A549 (cell line): ENCODE results near the gene RIMBP2. TPM values are rescaled to one million over a fixed set of nuclear protein-coding genes. Genes with fewer than 3 reads are reported as not detected.

ENCODE experiments used
- ATAC-seq, 2 experiments: fragments of 200-7000 bp in 1 of 2; fragments of >200 bp in 1 of 2; cut with Nextera tagmentation in 1 of 2; cut with Tn5 transposase in 1 of 2; 3 replicates each; pipeline versions ENCODE4 v1.8.0 to v1.9.1; 2018 to 2020; ENCODE audit warnings: mild to moderate bottlenecking in 1 of 2, moderate library complexity in 1 of 2
- CTCF ChIA-PET: fragments of 300-600 bp; sonication (Branson Sonifier 250); formaldehyde crosslinking; extraction: SDS; loops from one replicate; lab custom pipeline; 2021; ENCODE audit warnings: antibody characterized with exemption, inconsistent platforms; lab: Yijun Ruan, JAX
- POLR2A ChIA-PET: fragments of 350-600 bp; formaldehyde crosslinking; extraction: SDS; loops from one replicate; lab custom pipeline; 2021; ENCODE audit warnings: antibody characterized with exemption, inconsistent platforms; lab: Yijun Ruan, JAX
- DNase-seq, 2 experiments: peaks; one replicate each; pipeline versions ENCODE4 v3.0.0 to v3.0.0-alpha.2; 2011 to 2016; ENCODE audit warnings: low read depth in 1 of 2, low spot score in 1 of 2
- FAIRE-seq: peaks from 2 replicates; lab custom pipeline; 2011; peaks lifted over from hg19 to GRCh38; lab: Jason Lieb, UNC
- H3K27ac ChIP-seq, 2 experiments: fragments of >200 bp; sonication (Bioruptor Twin); formaldehyde crosslinking; 3 replicates each; pipeline ENCODE4 v1.5.1; 2016 to 2017
- H3K4me1 ChIP-seq: fragments of >200 bp; sonication (Bioruptor Twin); formaldehyde crosslinking; 3 replicates; pipeline ENCODE4 v1.6.1; 2016
- H3K4me2 ChIP-seq: fragments of >200 bp; sonication (Bioruptor Twin); formaldehyde crosslinking; 3 replicates; pipeline ENCODE4 v1.6.1; 2016
- H3K4me3 ChIP-seq: fragments of >200 bp; sonication (Bioruptor Twin); formaldehyde crosslinking; 3 replicates; pipeline ENCODE4 v1.5.1; 2016
- H3K9me3 ChIP-seq: fragments of >200 bp; sonication (Bioruptor Twin); formaldehyde crosslinking; 3 replicates; pipeline ENCODE4 v1.6.1; 2016
- CBX8 ChIP-seq: fragments of 200-600 bp; sonication (generic); IDR thresholded peaks from 2 replicates; pipeline ENCODE4 v1.6.1; 2016
- CHD2 ChIP-seq: fragments of 150-350 bp; IDR thresholded peaks from 2 replicates; pipeline ENCODE4 v1.6.1; 2014; ENCODE audit warnings: low read length; ENCODE audit not compliant: partially characterized antibody
- CHD4 ChIP-seq: fragments of 200-600 bp; sonication (generic); IDR thresholded peaks from 2 replicates; pipeline ENCODE4 v1.6.1; 2016; ENCODE audit warnings: antibody characterized with exemption, mild to moderate bottlenecking, borderline replicate concordance
- EP300 ChIP-seq, 2 experiments: fragments of >200 bp; sonication (Bioruptor Twin); formaldehyde crosslinking; IDR thresholded peaks; 2 replicates in 1 of 2; 3 replicates in 1 of 2; pipeline ENCODE4 v1.6.1; 2016 to 2017
- ESRRA ChIP-seq: fragments of 150-350 bp; IDR thresholded peaks from 2 replicates; pipeline ENCODE4 v1.6.1; 2014; ENCODE audit warnings: mild to moderate bottlenecking, low read length, borderline replicate concordance
- FOSL2 ChIP-seq, 2 experiments: fragments of 450-650 bp in 1 of 2; fragments of >200 bp in 1 of 2; sonication (Bioruptor Twin) in 1 of 2; formaldehyde crosslinking; IDR thresholded peaks; 2 replicates each; pipeline versions ENCODE4 v1.5.0 to v1.6.1; 2016 to 2020; ENCODE audit warnings: mild to moderate bottlenecking in 1 of 2, moderate library complexity in 1 of 2
- GATA3 ChIP-seq: IDR thresholded peaks from 2 replicates; pipeline ENCODE4 v1.6.1; 2012; ENCODE audit warnings: borderline replicate concordance
- HOXA7 ChIP-seq: fragments of 250-450 bp; sonication (Bioruptor Pico); IDR thresholded peaks from 2 replicates; pipeline ENCODE4 v1.5.0; 2020; ENCODE audit warnings: mild to moderate bottlenecking, moderate library complexity
- HOXB13 ChIP-seq: fragments of 250-450 bp; sonication (Bioruptor Pico); IDR thresholded peaks from 2 replicates; pipeline ENCODE4 v1.5.0; 2020; ENCODE audit warnings: low read depth, mild to moderate bottlenecking, moderate library complexity
- JUNB ChIP-seq: fragments of >200 bp; sonication (Bioruptor Twin); formaldehyde crosslinking; IDR thresholded peaks from 2 replicates; pipeline ENCODE4 v1.6.1; 2016
- KDM1A ChIP-seq: fragments of 200-600 bp; sonication (generic); IDR thresholded peaks from 2 replicates; pipeline ENCODE4 v1.6.1; 2016; ENCODE audit warnings: low read depth, mild to moderate bottlenecking
- MAFK ChIP-seq: fragments of 450-650 bp; IDR thresholded peaks from 2 replicates; pipeline ENCODE4 v1.6.1; 2014; ENCODE audit not compliant: partially characterized antibody
- MAZ ChIP-seq: fragments of 150-350 bp; IDR thresholded peaks from 2 replicates; pipeline ENCODE4 v1.6.1; 2014; ENCODE audit warnings: antibody characterized with exemption, low read depth, low read length, borderline replicate concordance
- NFE2L2 ChIP-seq: fragments of 150-350 bp; conservative IDR thresholded peaks from 2 replicates; pipeline ENCODE4 v1.6.1; 2014; ENCODE audit warnings: low read length
- NR3C1 ChIP-seq: fragments of >200 bp; sonication (Bioruptor Twin); formaldehyde crosslinking; IDR thresholded peaks from 3 replicates; pipeline ENCODE4 v1.6.1; 2017
- POLR2AphosphoS2 ChIP-seq: conservative IDR thresholded peaks from 2 replicates; pipeline ENCODE4 v1.6.1; 2012; ENCODE audit warnings: low read length, improper control_type of control experiment, inconsistent platforms
- RCOR1 ChIP-seq: fragments of 150-350 bp; IDR thresholded peaks from 2 replicates; pipeline ENCODE4 v1.6.1; 2014; ENCODE audit warnings: antibody characterized with exemption, low read length, low read depth
- RNF2 ChIP-seq: fragments of 200-600 bp; sonication (generic); IDR thresholded peaks from 2 replicates; pipeline ENCODE4 v1.6.1; 2016; ENCODE audit warnings: low read depth, mild to moderate bottlenecking, antibody characterized with exemption, moderate library complexity, borderline replicate concordance
- SREBF2 ChIP-seq: fragments of 450-650 bp; IDR thresholded peaks from 2 replicates; pipeline ENCODE4 v1.6.1; 2014; ENCODE audit warnings: mild to moderate bottlenecking, moderate library complexity
- TFCP2L1 ChIP-seq: fragments of 250-450 bp; sonication (Bioruptor Pico); IDR thresholded peaks from 2 replicates; pipeline ENCODE4 v1.5.0; 2021; ENCODE audit warnings: mild to moderate bottlenecking
- TP53 ChIP-seq: fragments of 250-450 bp; sonication (Bioruptor Pico); IDR thresholded peaks from 2 replicates; pipeline ENCODE4 v1.5.0; 2021; ENCODE audit warnings: mild to moderate bottlenecking, moderate library complexity
- ZC3H11A ChIP-seq: fragments of 450-650 bp; IDR thresholded peaks from 2 replicates; pipeline ENCODE4 v1.6.1; 2014; ENCODE audit warnings: antibody characterized with exemption, mild to moderate bottlenecking
- ZSCAN20 ChIP-seq: fragments of 250-450 bp; sonication (Bioruptor Pico); IDR thresholded peaks from 2 replicates; pipeline ENCODE4 v1.8.0; 2022; ENCODE audit warnings: mild to moderate bottlenecking, moderate library complexity
- WGBS: methylation state at CpG from one replicate; pipeline ENCODE4 v1.1.6; 2017; ENCODE audit errors: missing lambda C conversion rate; 5-methylcytosine and 5-hydroxymethylcytosine counted together
- polyA plus RNA-seq, 4 experiments: library from polyadenylated mRNA; depleted of rRNA in 3 of 4; stranded (reverse); fragments of >200 nt; fragmentation: RNase III in 1 of 4; extraction: RNeasy Plus Mini Kit Qiagen cat#74134 plus additional on column Dnase treatment in 1 of 4; gene quantifications; 2 replicates in 3 of 4; 3 replicates in 1 of 4; pipeline ENCODE4 v1.2.3, GENCODE V29; 2011 to 2017
- TF ChIP-seq, protein P1 (sequence below): fragments of >200 bp; sonication (Bioruptor Twin); formaldehyde crosslinking; IDR thresholded peaks from 3 replicates; pipeline ENCODE4 v1.6.1; 2016
- TF ChIP-seq, protein P2 (sequence below): IDR thresholded peaks from 2 replicates; pipeline ENCODE4 v1.6.1; 2012; ENCODE audit warnings: low read depth, borderline replicate concordance
- TF ChIP-seq, protein P3 (sequence below): fragments of 250-450 bp; sonication (Bioruptor Pico); IDR thresholded peaks from 2 replicates; pipeline ENCODE4 v1.5.0; 2020; ENCODE audit warnings: low read depth, mild to moderate bottlenecking, moderate library complexity
- TF ChIP-seq, protein P4 (sequence below): fragments of 450-650 bp; IDR thresholded peaks from 2 replicates; pipeline ENCODE4 v1.6.1; 2014; ENCODE audit warnings: antibody characterized with exemption

RIMBP2 gene
- polyA plus RNA-seq, 2 of the 4 experiments (the other 2 are of a cell fraction): not detected

DNA sequence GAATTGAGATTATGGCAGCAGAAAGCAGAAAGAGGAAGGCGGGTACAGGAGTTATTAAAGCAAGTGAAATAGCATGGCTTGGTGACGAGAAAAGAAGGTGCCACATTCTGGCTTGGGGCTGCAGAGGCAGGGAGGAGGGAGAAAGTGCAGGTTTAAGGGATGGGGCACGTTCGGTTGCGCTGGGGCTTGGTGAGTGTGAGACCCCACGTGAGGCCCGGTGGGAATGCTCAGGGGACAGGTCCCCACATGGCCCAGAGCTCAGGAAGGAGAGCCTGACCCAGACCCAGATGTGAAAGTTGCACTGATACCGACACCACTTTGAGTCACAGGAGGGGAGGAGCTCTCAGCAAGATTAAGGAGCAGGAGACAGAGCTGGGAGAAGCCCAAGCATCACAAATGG is 191.3 kb downstream of the RIMBP2 start:
- CTCF ChIA-PET: no interaction called here
- WGBS: under 1% methylated on average over 8 of the region's 8 CpGs

DNA sequence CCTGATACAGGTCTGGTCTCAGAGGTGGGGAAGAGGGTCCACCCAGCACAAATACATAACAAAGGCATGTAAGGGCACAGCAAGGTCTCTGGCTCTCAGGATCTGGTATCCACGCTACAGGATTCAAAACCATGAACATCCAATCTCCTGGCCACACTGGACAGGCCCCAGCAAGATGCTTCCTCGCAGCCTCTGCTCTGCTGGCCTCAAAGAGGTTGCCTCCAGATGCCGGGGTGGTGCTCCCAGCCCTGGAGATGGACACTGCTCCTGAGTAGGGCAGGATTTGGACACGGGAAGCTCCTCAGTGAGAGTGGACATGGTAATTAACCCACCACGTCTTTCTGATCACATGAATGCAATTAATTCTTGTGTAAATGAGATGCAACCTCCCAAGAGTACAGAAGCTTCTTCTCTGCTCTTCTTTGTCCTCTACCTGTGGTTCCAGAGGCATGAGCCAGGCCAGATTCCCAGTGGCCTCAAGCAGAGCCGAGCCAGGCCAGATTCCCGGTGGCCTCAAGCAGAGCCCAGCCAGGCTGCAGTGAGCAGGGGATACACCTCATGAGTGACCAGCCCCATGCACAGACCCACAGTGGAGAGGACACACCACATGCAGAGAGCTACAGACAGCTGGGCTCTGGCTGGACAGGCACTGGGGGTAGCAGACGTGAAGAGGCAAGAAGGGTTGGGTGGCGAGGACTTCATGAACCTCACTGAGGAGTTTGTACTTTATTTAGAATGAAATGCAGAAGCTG is 192.1 kb downstream of the RIMBP2 start:
- Histone ChIP-seq H3K4me2 (no peak overlapping the region), H3K9me3 (no peaks in the 10 kb centered on the region), H3K27ac (no peak overlapping the region), H3K4me3 (no peak overlapping the region), H3K4me1 (no peaks in the 10 kb centered on the region)
- 4% methylated on average over 9 of the region's 9 CpGs for WGBS
- DNase-seq: no peak
- ChIA-PET CTCF (no interaction called here), POLR2A (no interaction called here)
- ATAC-seq: no peak
- no peak for FAIRE-seq
- no peak for TF ChIP-seq HOXA7 (CRISPR knock-in tag)
- TF ChIP-seq MAFK: no peak
- TF ChIP-seq EP300 (IDR thresholded peaks at IDR 0.05): no peak

More for the DNA sequence above, 191.3 kb downstream of the RIMBP2 start:
- Histone ChIP-seq H3K4me2 (no peak overlapping the region), H3K9me3 (no peaks in the 10 kb centered on the region), H3K4me1 (no peaks in the 10 kb centered on the region)
- POLR2A ChIA-PET: no interaction called here
- no peak for TF ChIP-seq FOSL2 (IDR thresholded peaks at IDR 0.05)
- TF ChIP-seq FOSL2 (CRISPR knock-in tag; IDR thresholded peaks at IDR 0.05): no peak
- TF ChIP-seq NR3C1: no peak
- no peak for TF ChIP-seq TP53 (CRISPR knock-in tag)
- TF ChIP-seq SREBF2: no peak
- no peak for TF ChIP-seq RCOR1
- no peak for TF ChIP-seq HOXA7 (CRISPR knock-in tag)
- no peak for TF ChIP-seq TFCP2L1
- TF ChIP-seq, protein P1, sequence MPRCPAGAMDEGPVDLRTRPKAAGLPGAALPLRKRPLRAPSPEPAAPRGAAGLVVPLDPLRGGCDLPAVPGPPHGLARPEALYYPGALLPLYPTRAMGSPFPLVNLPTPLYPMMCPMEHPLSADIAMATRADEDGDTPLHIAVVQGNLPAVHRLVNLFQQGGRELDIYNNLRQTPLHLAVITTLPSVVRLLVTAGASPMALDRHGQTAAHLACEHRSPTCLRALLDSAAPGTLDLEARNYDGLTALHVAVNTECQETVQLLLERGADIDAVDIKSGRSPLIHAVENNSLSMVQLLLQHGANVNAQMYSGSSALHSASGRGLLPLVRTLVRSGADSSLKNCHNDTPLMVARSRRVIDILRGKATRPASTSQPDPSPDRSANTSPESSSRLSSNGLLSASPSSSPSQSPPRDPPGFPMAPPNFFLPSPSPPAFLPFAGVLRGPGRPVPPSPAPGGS: no peak
- no peak for TF ChIP-seq POLR2AphosphoS2
- TF ChIP-seq, protein P2, sequence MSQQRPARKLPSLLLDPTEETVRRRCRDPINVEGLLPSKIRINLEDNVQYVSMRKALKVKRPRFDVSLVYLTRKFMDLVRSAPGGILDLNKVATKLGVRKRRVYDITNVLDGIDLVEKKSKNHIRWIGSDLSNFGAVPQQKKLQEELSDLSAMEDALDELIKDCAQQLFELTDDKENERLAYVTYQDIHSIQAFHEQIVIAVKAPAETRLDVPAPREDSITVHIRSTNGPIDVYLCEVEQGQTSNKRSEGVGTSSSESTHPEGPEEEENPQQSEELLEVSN: no peak
- TF ChIP-seq RNF2: no peak
- no peak for TF ChIP-seq GATA3
- TF ChIP-seq, protein P3, sequence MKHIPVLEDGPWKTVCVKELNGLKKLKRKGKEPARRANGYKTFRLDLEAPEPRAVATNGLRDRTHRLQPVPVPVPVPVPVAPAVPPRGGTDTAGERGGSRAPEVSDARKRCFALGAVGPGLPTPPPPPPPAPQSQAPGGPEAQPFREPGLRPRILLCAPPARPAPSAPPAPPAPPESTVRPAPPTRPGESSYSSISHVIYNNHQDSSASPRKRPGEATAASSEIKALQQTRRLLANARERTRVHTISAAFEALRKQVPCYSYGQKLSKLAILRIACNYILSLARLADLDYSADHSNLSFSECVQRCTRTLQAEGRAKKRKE (CRISPR knock-in tag): no peak
- TF ChIP-seq KDM1A: no peak
- no peak for TF ChIP-seq EP300 (IDR thresholded peaks at IDR 0.05)
- TF ChIP-seq, protein P4, sequence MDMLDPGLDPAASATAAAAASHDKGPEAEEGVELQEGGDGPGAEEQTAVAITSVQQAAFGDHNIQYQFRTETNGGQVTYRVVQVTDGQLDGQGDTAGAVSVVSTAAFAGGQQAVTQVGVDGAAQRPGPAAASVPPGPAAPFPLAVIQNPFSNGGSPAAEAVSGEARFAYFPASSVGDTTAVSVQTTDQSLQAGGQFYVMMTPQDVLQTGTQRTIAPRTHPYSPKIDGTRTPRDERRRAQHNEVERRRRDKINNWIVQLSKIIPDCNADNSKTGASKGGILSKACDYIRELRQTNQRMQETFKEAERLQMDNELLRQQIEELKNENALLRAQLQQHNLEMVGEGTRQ: no peak
- no peak for TF ChIP-seq CHD2
- no peak for TF ChIP-seq ESRRA
- TF ChIP-seq ZC3H11A: no peak
- TF ChIP-seq, all 56 proteins: peak for 0
- ATAC-seq: no peak
- H3K27ac ChIP-seq: no peak overlapping the region
- no peak for FAIRE-seq
- H3K4me3 ChIP-seq: no peak overlapping the region
- no peak for DNase-seq

DNA sequence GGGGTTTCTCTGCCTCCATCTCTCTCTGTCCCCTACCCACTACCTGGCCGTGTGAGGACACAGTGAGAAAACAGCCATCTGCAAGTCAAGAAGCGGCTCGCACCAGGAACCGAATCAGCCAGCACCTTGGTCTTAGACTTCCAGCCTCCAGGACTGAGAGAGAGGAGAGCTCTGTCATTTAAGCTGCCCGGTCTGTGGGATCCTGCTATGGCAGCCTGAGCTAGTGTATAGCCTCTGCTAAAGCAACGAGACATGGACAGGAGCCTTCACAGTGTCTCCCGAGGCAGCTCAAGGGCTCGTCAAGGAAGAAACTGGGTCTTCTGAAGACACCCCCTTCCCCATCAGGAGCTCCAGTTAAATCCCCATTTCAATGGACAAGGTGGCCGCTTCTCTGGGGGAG is 192.9 kb downstream of the RIMBP2 start:
- no peak overlapping the region for H3K27ac ChIP-seq
- TF ChIP-seq CHD4 (no peak), MAZ (no peak), RCOR1 (no peak), ZC3H11A (no peak), HOXA7 (CRISPR knock-in tag) (no peak), ZSCAN20 (CRISPR knock-in tag) (no peak), HOXB13 (CRISPR knock-in tag) (no peak), NFE2L2 (no peak), JUNB (no peak), CBX8 (no peak), FOSL2 (IDR thresholded peaks at IDR 0.05) (no peak), FOSL2 (CRISPR knock-in tag; IDR thresholded peaks at IDR 0.05) (no peak), NR3C1 (no peak)
- TF ChIP-seq, protein P1: no peak

More for the DNA sequence above, 192.9 kb downstream of the RIMBP2 start:
- ATAC-seq: no peak
- no peak for DNase-seq
- ChIA-PET POLR2A (no interaction called here), CTCF (no interaction called here)
- Histone ChIP-seq H3K4me3 (no peak overlapping the region), H3K9me3 (no peaks in the 10 kb centered on the region), H3K4me1 (no peaks in the 10 kb centered on the region), H3K4me2 (no peak overlapping the region)
- no peak for FAIRE-seq
- WGBS: 18% methylated on average over 9 of the region's 9 CpGs
